ENCODE results near the gene SNAI1. TPM values are rescaled to one million over a fixed set of nuclear protein-coding genes. Genes with fewer than 3 reads are reported as not detected.
A peak's percentile ranks its signal among the peaks of the same experiment; 100 is the strongest.

Gene SNAI1
- total and polyA plus RNA-seq, 2 donors (not counting 3 experiments of a cell fraction or from before 2014, with no cell fraction given), result 10.8 to 13.4 TPM

- Histone ChIP-seq H3K27me3 (ENCODE audit: control insufficient read depth in 2 of 2, insufficient read depth in 2 of 2, low read length in 2 of 2) (no peaks in the 10 kb centered on the region), H3K4me1 (ENCODE audit: control insufficient read depth, extremely low read depth, insufficient read depth, low read length) (peaks cover 70% of the 10 kb centered on the region), H3K27ac (ENCODE audit: insufficient read depth, low read depth, low read length) (peak overlapping the region; percentile 28), H3K36me3 (ENCODE audit: control insufficient read depth in 2 of 2, extremely low read depth in 1 of 2, insufficient read depth in 2 of 2, low read length in 2 of 2) (peaks cover 8 to 12% of the 10 kb centered on the region in 2 experiments), H3K4me2 (ENCODE audit: insufficient read depth, low read length) (peak overlapping the region; percentile 77), H3K9me3 (replicated peaks; ENCODE audit: control insufficient read depth, insufficient read depth, low read length) (no peaks in the 10 kb centered on the region), H3K9me1 (replicated peaks; ENCODE audit: control insufficient read depth, extremely low read depth, insufficient read depth, low read length) (no peaks in the 10 kb centered on the region), H3K4me3 (replicated peaks in 1 of 3; ENCODE audit: insufficient read depth in 1 of 3, low read depth in 1 of 3, low read length in 3 of 3) (no peak overlapping the region), H4K20me1 (replicated peaks; ENCODE audit: control insufficient read depth, extremely low read depth, insufficient read depth, low read length) (no peaks in the 10 kb centered on the region), H2AFZ (ENCODE audit: low read depth, low read length) (no peak overlapping the region), H3K9ac (replicated peaks; ENCODE audit: extremely low read depth, insufficient read depth, low read length) (no peak overlapping the region), H3K79me2 (ENCODE audit: control insufficient read depth, insufficient read depth, low read length) (peaks cover 56% of the 10 kb centered on the region)
- no TSS peak for BruUV-seq (replicated peaks)
- POLR2A ChIA-PET, result interaction anchor here (0.6 kb wide), 1 partner anchor 152 kb away, joined by 3 read pairs; no protein-coding TSS in a partner anchor
- dilution Hi-C loops (cut with MboI; ENCODE audit: extremely low pct_ligation_motif_present, low sequenced_read_pairs) (no loop called here), intact Hi-C loops (cut with micrococcal nuclease) (loop anchor here (10.0 kb wide), 1 partner anchor 478 kb away; no protein-coding TSS in a partner anchor)
- TF ChIP-seq CTCF (IDR thresholded peaks at IDR 0.05; ENCODE audit: extremely low read depth in 1 of 2, insufficient read depth in 1 of 2, low read depth in 1 of 2, low read length in 2 of 2) (no peak), EZH2 (IDR thresholded peaks at IDR 0.05; ENCODE audit: borderline replicate concordance, low read depth, low read length, severe bottlenecking) (no peak), POLR2AphosphoS5 (IDR thresholded peaks at IDR 0.05; ENCODE audit: insufficient read depth, low read depth, low read length) (no peak), GATA2 (IDR thresholded peaks at IDR 0.05; ENCODE audit: insufficient read depth, insufficient read length, low read depth, low read length) (no peak), POLR2A (IDR thresholded peaks at IDR 0.05; ENCODE audit: low read depth, low read length) (no peak), MYC (IDR thresholded peaks at IDR 0.05; ENCODE audit: low read depth, low read length) (no peak), JUN (IDR thresholded peaks at IDR 0.05; ENCODE audit: borderline replicate concordance, insufficient read depth, insufficient read length, low read depth) (no peak), FOS (IDR thresholded peaks at IDR 0.05; ENCODE audit: borderline replicate concordance, insufficient read depth, low read length) (no peak)
- TF ChIP-seq, protein P1, sequence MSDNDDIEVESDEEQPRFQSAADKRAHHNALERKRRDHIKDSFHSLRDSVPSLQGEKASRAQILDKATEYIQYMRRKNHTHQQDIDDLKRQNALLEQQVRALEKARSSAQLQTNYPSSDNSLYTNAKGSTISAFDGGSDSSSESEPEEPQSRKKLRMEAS (IDR thresholded peaks at IDR 0.05; ENCODE audit: insufficient read depth, insufficient read length), result no peak
- DNase-seq (ENCODE audit: low read depth, low spot score) (no peak), FAIRE-seq (peak; percentile 8)
- CTCF ChIA-PET, result interaction anchor here (1.4 to 23.6 kb wide), 4 partner anchors 8 to 98 kb away, joined by 3 to 1187 read pairs (median 21); no protein-coding TSS in a partner anchor
These were observed 4.5 kb downstream of the SNAI1 start for GRCh38 chr20:49987015-49987867.
